K562 (cell line): ENCODE measurements around the gene TBL2. TPM values are rescaled to one million over a fixed set of nuclear protein-coding genes. Genes with fewer than 3 reads are reported as not detected.

Source experiments
- CBX2 ChIP-seq: fragments of 200-600 bp; sonication (generic); IDR thresholded peaks from one replicate; pipeline ENCODE4 v1.6.1; 2012; ENCODE audit warnings: mild to moderate bottlenecking, low read length, inconsistent platforms; ENCODE audit not compliant: insufficient read depth, poor library complexity, severe bottlenecking
- EZH2 ChIP-seq: IDR thresholded peaks from 2 replicates; pipeline ENCODE4 v1.6.1; 2012; ENCODE audit warnings: low read depth, mild to moderate bottlenecking, inconsistent platforms, low read length, borderline replicate concordance
- GTF3C2 ChIP-seq: IDR thresholded peaks from 3 replicates; pipeline ENCODE4 v1.6.1; 2011; ENCODE audit warnings: borderline replicate concordance, mild to moderate bottlenecking, moderate library complexity; ENCODE audit not compliant: insufficient read length; ENCODE audit errors: extremely low read depth
- JUNB ChIP-seq: fragments of 450-650 bp; formaldehyde crosslinking; conservative IDR thresholded peaks from 2 replicates; pipeline ENCODE4 v1.4.0; 2020; ENCODE audit warnings: mild to moderate bottlenecking
- KLF1 ChIP-seq: fragments of 450-650 bp; IDR thresholded peaks from 2 replicates; pipeline ENCODE4 v1.6.1; 2016; ENCODE audit warnings: missing genetic modification characterization, missing compliant biosample characterization
- MBD1 ChIP-seq: fragments of 250-450 bp; sonication (Bioruptor Pico); IDR thresholded peaks from 2 replicates; pipeline ENCODE4 v1.8.0; 2022; ENCODE audit warnings: inconsistent platforms
- POLR2A ChIP-seq: fragments of 450-650 bp; conservative IDR thresholded peaks from 2 replicates; pipeline ENCODE4 v1.6.1; 2016
- POLR2AphosphoS2 ChIP-seq: IDR thresholded peaks from 2 replicates; pipeline ENCODE4 v1.6.1; 2012; ENCODE audit warnings: low read length, improper control_type of control experiment
- PURB ChIP-seq: sonication (generic); formaldehyde crosslinking; IDR thresholded peaks from 2 replicates; pipeline ENCODE4 v1.9.0; 2021; ENCODE audit warnings: low read depth, mild to moderate bottlenecking, missing genetic modification reagents
- TGIF2 ChIP-seq: sonication (generic); formaldehyde crosslinking; IDR thresholded peaks from 2 replicates; pipeline ENCODE4 v1.8.1; 2022; ENCODE audit warnings: mild to moderate bottlenecking, missing genetic modification reagents, moderate library complexity
- YY1 ChIP-seq, 3 experiments: IDR thresholded peaks; 2 replicates each; pipeline ENCODE4 v1.6.1; 2011; ENCODE audit warnings: low read length in 2 of 3, mild to moderate bottlenecking in 2 of 3, moderate library complexity in 2 of 3, borderline replicate concordance in 1 of 3, control low read depth in 1 of 3, low read depth in 1 of 3; ENCODE audit not compliant: insufficient read depth in 3 of 3, insufficient replicate concordance in 2 of 3, control insufficient read depth in 1 of 3, insufficient read length in 1 of 3; ENCODE audit errors: extremely low read depth in 1 of 3
- ZNF165 ChIP-seq: fragments of 250-450 bp; sonication (Bioruptor Pico); IDR thresholded peaks from 2 replicates; pipeline ENCODE4 v1.4.0; 2020; ENCODE audit warnings: borderline replicate concordance
- ZNF431 ChIP-seq: sonication (generic); formaldehyde crosslinking; IDR thresholded peaks from 2 replicates; pipeline ENCODE4 v1.8.0; 2022; ENCODE audit warnings: mild to moderate bottlenecking, missing genetic modification reagents
- ZNF695 ChIP-seq: fragments of 450-650 bp; formaldehyde crosslinking; IDR thresholded peaks from 2 replicates; pipeline ENCODE4 v1.4.0; 2020; ENCODE audit warnings: mild to moderate bottlenecking, moderate library complexity
- ZNF79 ChIP-seq: fragments of 250-450 bp; sonication (Bioruptor Pico); IDR thresholded peaks from 2 replicates; pipeline ENCODE4 v1.4.0; 2020; ENCODE audit warnings: low read depth, mild to moderate bottlenecking, moderate library complexity
- ZZZ3 ChIP-seq: fragments of 450-650 bp; IDR thresholded peaks from 2 replicates; pipeline ENCODE4 v1.6.1; 2016; ENCODE audit warnings: antibody characterized with exemption, mild to moderate bottlenecking, moderate library complexity
- polyA plus RNA-seq, 8 experiments: library from polyadenylated mRNA; depleted of rRNA in 4 of 8; stranded (reverse) in 5 of 8; unstranded in 3 of 8; fragments of >200 nt; fragmentation: Nextera tagmentation in 2 of 8; fragmentation: Illumina TruSeq in 1 of 8; extraction: Ambion mirVana in 2 of 8; extraction: Trizol in 1 of 8; gene quantifications; 2 replicates each; pipeline versions ENCODE4 v1.2.1 to v1.2.3, GENCODE V29; 2011 to 2014; ENCODE audit warnings: inconsistent platforms in 1 of 8, missing spikeins in 1 of 8
- total RNA-seq, 7 experiments: library from RNA; depleted of rRNA in 6 of 7; stranded (reverse); fragments of >200 nt in 6 of 7; fragmentation: Illumina TruSeq in 2 of 7; extraction: Trizol in 2 of 7; gene quantifications; 2 replicates each; pipeline versions ENCODE4 v1.2.1 to v1.2.3, GENCODE V29; 2011 to 2021; ENCODE audit warnings: low replicate concordance in 1 of 7
- TF ChIP-seq, protein P1 (sequence below): sonication (generic); formaldehyde crosslinking; IDR thresholded peaks from 2 replicates; pipeline ENCODE4 v1.8.1; 2023; ENCODE audit warnings: mild to moderate bottlenecking, missing genetic modification reagents, moderate library complexity

TBL2 gene
- total and polyA plus RNA-seq, 9 of the 15 experiments (the other 6 are each of a cell fraction or from before 2014, with no cell fraction given) = 2.5 to 123 (median 49.2) TPM

DNA sequence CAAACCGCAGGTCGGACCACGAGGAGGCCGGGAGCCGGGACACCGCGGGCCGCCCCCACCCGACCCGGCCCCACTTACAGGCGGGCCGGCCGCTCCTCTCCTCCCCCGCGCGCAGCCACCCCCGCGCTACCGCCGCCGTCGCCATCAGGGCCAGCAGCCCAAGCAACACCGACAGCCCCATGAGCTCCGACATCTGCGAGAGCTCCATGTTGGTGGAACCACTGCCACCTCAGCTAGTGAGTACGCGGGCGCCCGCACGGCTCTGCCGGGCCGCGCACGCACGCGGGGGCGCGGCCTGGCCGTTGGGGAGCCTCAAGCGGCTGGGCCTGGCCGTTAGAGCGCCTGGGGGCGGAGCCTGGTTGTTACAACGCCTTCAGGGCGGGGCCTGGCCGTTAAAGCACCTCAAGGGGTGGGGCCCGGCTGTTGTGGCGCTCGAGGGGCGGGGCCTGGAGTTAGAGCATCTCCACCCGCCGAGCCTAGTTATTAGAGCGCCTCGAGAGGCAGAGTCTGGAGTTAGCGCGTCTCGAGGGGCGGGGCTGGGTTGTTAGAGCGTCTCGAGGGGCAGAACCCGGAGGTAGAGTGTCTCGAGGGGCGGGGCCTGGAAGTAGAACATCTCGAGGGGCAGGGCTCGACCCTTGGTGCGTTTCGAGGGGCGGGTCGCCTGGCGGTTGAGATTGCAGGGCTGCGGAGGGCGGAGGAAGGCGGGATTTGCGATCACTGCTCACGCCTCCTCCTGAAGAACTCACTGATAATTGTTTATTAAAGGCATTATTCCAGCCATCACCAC is at the start of gene TBL2 (continued):
- TF ChIP-seq TGIF2 (CRISPR knock-in tag) = 0 out of 2 replicates have a peak, but pooled peaks have one; percentile 48
- TF ChIP-seq POLR2A = peak; percentile 96
- peak; percentile 77; the same call in 1 of the 2 replicates for TF ChIP-seq POLR2AphosphoS2
- peak; percentile 37 to 91 (median 77) for TF ChIP-seq YY1 (IDR thresholded peaks at IDR 0.05; ENCODE audit: borderline replicate concordance in 1 of 3, control insufficient read depth in 1 of 3, extremely low read depth in 1 of 3, insufficient read depth in 3 of 3, insufficient read length in 1 of 3, insufficient replicate concordance in 2 of 3, low read depth in 1 of 3, low read length in 2 of 3)
- TF ChIP-seq JUNB (CRISPR knock-in tag) = no peak
- 0 out of 2 replicates have a peak, but pooled peaks have one; percentile 62 for TF ChIP-seq ZNF431 (CRISPR knock-in tag)
- no peak for TF ChIP-seq CBX2
- no peak for TF ChIP-seq MBD1
- TF ChIP-seq ZNF79 = no peak
- TF ChIP-seq KLF1 (tag) = no peak
- TF ChIP-seq EZH2 = no peak
- TF ChIP-seq GTF3C2 = no peak
- no peak for TF ChIP-seq ZZZ3
- no peak for TF ChIP-seq ZNF695 (CRISPR knock-in tag)
- no peak for TF ChIP-seq PURB (CRISPR knock-in tag)
- TF ChIP-seq, protein P1, sequence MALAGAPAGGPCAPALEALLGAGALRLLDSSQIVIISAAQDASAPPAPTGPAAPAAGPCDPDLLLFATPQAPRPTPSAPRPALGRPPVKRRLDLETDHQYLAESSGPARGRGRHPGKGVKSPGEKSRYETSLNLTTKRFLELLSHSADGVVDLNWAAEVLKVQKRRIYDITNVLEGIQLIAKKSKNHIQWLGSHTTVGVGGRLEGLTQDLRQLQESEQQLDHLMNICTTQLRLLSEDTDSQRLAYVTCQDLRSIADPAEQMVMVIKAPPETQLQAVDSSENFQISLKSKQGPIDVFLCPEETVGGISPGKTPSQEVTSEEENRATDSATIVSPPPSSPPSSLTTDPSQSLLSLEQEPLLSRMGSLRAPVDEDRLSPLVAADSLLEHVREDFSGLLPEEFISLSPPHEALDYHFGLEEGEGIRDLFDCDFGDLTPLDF = peak; percentile 73; the same call in 1 of the 2 replicates
- TF ChIP-seq ZNF165 (CRISPR knock-in tag) = 0 out of 2 replicates have a peak, but pooled peaks have one; percentile 44
